ENCODE data around the gene GANAB. TPM values are rescaled to one million over a fixed set of nuclear protein-coding genes. Genes with fewer than 3 reads are reported as not detected.

GANAB gene

DNA sequence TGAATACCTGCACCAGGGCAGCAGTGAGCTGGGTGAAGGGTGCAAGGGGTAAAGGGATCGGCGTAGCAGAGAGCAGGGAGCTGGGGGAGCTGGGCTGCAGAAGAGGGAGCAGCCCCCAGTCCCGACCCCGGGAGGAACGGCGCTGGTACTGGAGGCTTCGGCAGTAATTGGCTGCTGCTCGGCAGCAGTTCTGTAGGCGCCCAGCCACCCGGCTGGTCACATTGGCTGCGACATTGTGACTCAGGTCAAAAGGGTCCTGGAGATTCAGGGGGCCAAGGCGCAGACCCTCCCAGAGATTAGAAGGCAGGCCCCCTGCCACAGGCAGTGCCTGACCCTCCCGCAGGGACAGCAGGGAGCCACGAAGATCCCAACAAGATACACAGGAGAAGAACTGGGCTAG lies 70.6 kb downstream of the GANAB start:
- Histone ChIP-seq H3K4ac (ENCODE audit: low read length) (no peak overlapping the region), H3K9ac (ENCODE audit: low read depth, low read length, poor library complexity) (no peak overlapping the region), H3K4me2 (ENCODE audit: insufficient read depth, low read length, poor library complexity, severe bottlenecking) (no peak overlapping the region), H2BK120ac (ENCODE audit: low read depth, low read length) (no peak overlapping the region), H3K27me3 (ENCODE audit: control insufficient read depth in 3 of 3, insufficient read depth in 3 of 3, low read depth in 1 of 3, low read length in 3 of 3) (no peaks in the 10 kb centered on the region), H3K27ac (replicated peaks; ENCODE audit: low read length) (no peak overlapping the region), H2BK15ac (ENCODE audit: low read length) (no peak overlapping the region), H4K91ac (ENCODE audit: low read depth, low read length, poor library complexity) (no peak overlapping the region), H2BK12ac (ENCODE audit: low read length) (no peak overlapping the region), H3K14ac (ENCODE audit: low read length) (no peak overlapping the region), H4K8ac (ENCODE audit: low read depth, low read length) (no peak overlapping the region), H3K4me3 (ENCODE audit: low read length in 2 of 2) (no peak overlapping the region), H2AK5ac (ENCODE audit: low read depth, low read length) (no peak overlapping the region), H3K18ac (ENCODE audit: low read length) (no peak overlapping the region), H3K23ac (ENCODE audit: low read depth, low read length, poor library complexity) (no peak overlapping the region), H2AFZ (ENCODE audit: low read length) (no peak overlapping the region), H3K4me1 (ENCODE audit: control insufficient read depth in 2 of 2, insufficient read depth in 1 of 2, low read depth in 1 of 2, low read length in 2 of 2) (peaks cover 7 to 15% of the 10 kb centered on the region in 2 donors), H3K9me3 (replicated peaks in 1 of 2; ENCODE audit: control insufficient read depth in 2 of 2, insufficient read depth in 1 of 2, low read depth in 1 of 2, low read length in 2 of 2) (no peaks in the 10 kb centered on the region), H3K79me1 (ENCODE audit: low read depth, low read length) (peaks cover 10% of the 10 kb centered on the region), H2BK5ac (ENCODE audit: low read length) (no peak overlapping the region), H3K36me3 (replicated peaks in 1 of 2; ENCODE audit: control insufficient read depth in 2 of 2, insufficient read depth in 2 of 2, low read length in 2 of 2) (peaks cover 34 to 80% of the 10 kb centered on the region in 2 donors)
- no peak for DNase-seq (ENCODE audit: low spot score)
- no CpG with 5 or more reads among the region's 14 CpGs for WGBS, 2 donors (ENCODE audit: extremely low coverage in 2 of 2, insufficient read length in 2 of 2, insufficient replicate concordance in 1 of 2)

DNA sequence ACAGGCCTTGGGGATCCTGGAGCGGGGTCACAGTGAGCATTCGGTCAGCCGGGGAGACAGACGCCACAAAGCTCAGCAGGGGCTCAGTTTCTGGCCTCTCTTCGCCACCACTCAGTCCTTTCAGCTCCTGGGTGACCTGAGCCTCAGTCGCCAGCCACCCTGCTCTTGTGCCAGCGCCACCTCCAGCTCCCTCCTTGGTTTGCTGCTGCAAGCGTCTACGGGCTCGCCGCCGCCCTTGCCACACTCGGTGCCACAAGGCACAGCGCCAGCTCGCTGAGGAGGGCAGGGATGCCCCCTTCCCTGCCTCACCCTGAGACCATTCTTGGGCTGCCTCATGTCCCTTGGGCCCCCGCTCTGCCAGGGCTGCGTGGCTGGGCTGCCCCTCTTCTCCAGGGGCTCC lies 71.3 kb downstream of the GANAB start:
- H3K14ac ChIP-seq (ENCODE audit: low read length): peak overlapping the region; percentile 86
- peak overlapping the region; percentile 95 for H4K8ac ChIP-seq (ENCODE audit: low read depth, low read length)
- H4K91ac ChIP-seq (ENCODE audit: low read depth, low read length, poor library complexity): no peak overlapping the region
- peaks cover 40 to 84% of the 10 kb centered on the region in 2 donors for H3K36me3 ChIP-seq (replicated peaks in 1 of 2; ENCODE audit: control insufficient read depth in 2 of 2, insufficient read depth in 2 of 2, low read length in 2 of 2)
- DNase-seq (ENCODE audit: low spot score): no peak
- H3K4me2 ChIP-seq (ENCODE audit: insufficient read depth, low read length, poor library complexity, severe bottlenecking): no peak overlapping the region
- H3K9ac ChIP-seq (ENCODE audit: low read depth, low read length, poor library complexity): peak overlapping the region; percentile 34
- H3K27me3 ChIP-seq (ENCODE audit: control insufficient read depth in 3 of 3, insufficient read depth in 3 of 3, low read depth in 1 of 3, low read length in 3 of 3): no peaks in the 10 kb centered on the region
- H3K4me1 ChIP-seq (ENCODE audit: control insufficient read depth in 2 of 2, insufficient read depth in 1 of 2, low read depth in 1 of 2, low read length in 2 of 2): peaks cover 7 to 15% of the 10 kb centered on the region in 2 donors
- H2BK12ac ChIP-seq (ENCODE audit: low read length): peak overlapping the region; percentile 35
- H2BK15ac ChIP-seq (ENCODE audit: low read length): no peak overlapping the region
- H2AFZ ChIP-seq (ENCODE audit: low read length): no peak overlapping the region
- no CpG with 5 or more reads among the region's 17 CpGs for WGBS, 2 donors (ENCODE audit: extremely low coverage in 2 of 2, insufficient read length in 2 of 2, insufficient replicate concordance in 1 of 2)
- no peaks in the 10 kb centered on the region for H3K9me3 ChIP-seq (replicated peaks in 1 of 2; ENCODE audit: control insufficient read depth in 2 of 2, insufficient read depth in 1 of 2, low read depth in 1 of 2, low read length in 2 of 2)
- H3K4me3 ChIP-seq (ENCODE audit: low read length in 2 of 2): peak overlapping the region in 1 of 2 donors; percentile 94
- no peak overlapping the region for H2AK5ac ChIP-seq (ENCODE audit: low read depth, low read length)
- H2BK120ac ChIP-seq (ENCODE audit: low read depth, low read length): no peak overlapping the region
- no peak overlapping the region for H3K18ac ChIP-seq (ENCODE audit: low read length)
- no peak overlapping the region for H3K27ac ChIP-seq (replicated peaks; ENCODE audit: low read length)
- H2BK5ac ChIP-seq (ENCODE audit: low read length): no peak overlapping the region
- H3K79me1 ChIP-seq (ENCODE audit: low read depth, low read length): peaks cover 10% of the 10 kb centered on the region
- H3K4ac ChIP-seq (ENCODE audit: low read length): no peak overlapping the region
- H3K23ac ChIP-seq (ENCODE audit: low read depth, low read length, poor library complexity): no peak overlapping the region

Small RNA genes lying within 50 kb of the gene (small RNA-seq; reads per million reads assigned to genes)
- gene AP001458.1 (ENCODE audit: insufficient read depth) (not detected), gene SNORA57 (ENCODE audit: insufficient read depth) (not detected)
